Endothelial cell of umbilical vein (primary cell): ENCODE results near the gene VIPR2. TPM values are rescaled to one million over a fixed set of nuclear protein-coding genes. Genes with fewer than 3 reads are reported as not detected.

Source experiments
- BruUV-seq: library from RNA; stranded (reverse); fragments of 400-500 nt; replicated peaks from 2 replicates; lab custom pipeline; 2021; lab: Mats Ljungman, UMichigan
- CTCF ChIA-PET: fragments of 300-600, 350-600 bp; sonication (Branson Sonifier 250); formaldehyde crosslinking; loops from one replicate; lab custom pipeline; 2021; ENCODE audit warnings: antibody characterized with exemption, inconsistent platforms; lab: Charles Lee
- POLR2A ChIA-PET: fragments of 300-600, 350-600 bp; sonication (Branson Sonifier 250); formaldehyde crosslinking; loops from one replicate; lab custom pipeline; 2021; ENCODE audit warnings: antibody characterized with exemption, inconsistent platforms; lab: Charles Lee
- DNase-seq: peaks from one replicate; pipeline ENCODE4 v3.0.0-alpha.2; 2011; ENCODE audit warnings: low read depth, low spot score
- FAIRE-seq: peaks from 2 replicates; lab custom pipeline; 2011; peaks lifted over from hg19 to GRCh38; lab: Jason Lieb, UNC
- H2AFZ ChIP-seq: 2 replicates; pipeline ENCODE4 v1.6.0; 2012; ENCODE audit warnings: low read depth, low read length, control low read depth, inconsistent platforms
- H3K27ac ChIP-seq: 2 replicates; pipeline ENCODE4 v1.5.1; 2011; ENCODE audit warnings: low read depth, mild to moderate bottlenecking, control low read depth, low read length, moderate library complexity; ENCODE audit not compliant: insufficient read depth
- H3K27me3 ChIP-seq, 2 experiments: 2 replicates each; pipeline versions ENCODE4 v1.6.0 to v1.6.1; 2011; ENCODE audit warnings: low read length in 2 of 2, mixed read lengths in 1 of 2; ENCODE audit not compliant: control insufficient read depth in 2 of 2, insufficient read depth in 2 of 2
- H3K36me3 ChIP-seq, 2 experiments: 2 replicates in 1 of 2; 3 replicates in 1 of 2; pipeline ENCODE4 v1.5.1; 2011; ENCODE audit warnings: low read length in 2 of 2, mild to moderate bottlenecking in 1 of 2, moderate library complexity in 1 of 2; ENCODE audit not compliant: control insufficient read depth in 2 of 2, insufficient read depth in 2 of 2; ENCODE audit errors: extremely low read depth in 1 of 2
- H3K4me1 ChIP-seq: 3 replicates; pipeline ENCODE4 v1.5.1; 2011; ENCODE audit warnings: mild to moderate bottlenecking, low read length; ENCODE audit not compliant: control insufficient read depth, insufficient read depth; ENCODE audit errors: extremely low read depth
- H3K4me2 ChIP-seq: 2 replicates; pipeline ENCODE4 v1.6.1; 2011; ENCODE audit warnings: low read length, control low read depth, mixed read lengths; ENCODE audit not compliant: insufficient read depth
- H3K4me3 ChIP-seq, 3 experiments: fragments of 200-600 bp in 1 of 3; sonication (generic), shearing (Covaris generic) in 1 of 3; replicated peaks in 1 of 3; 2 replicates each; pipeline ENCODE4 v1.5.1; 2011 to 2016; ENCODE audit warnings: control low read depth in 3 of 3, low read length in 3 of 3, mild to moderate bottlenecking in 2 of 3, inconsistent platforms in 1 of 3, low read depth in 1 of 3, moderate library complexity in 1 of 3; ENCODE audit not compliant: insufficient read depth in 1 of 3
- H3K79me2 ChIP-seq: 2 replicates; pipeline ENCODE4 v1.6.0; 2012; ENCODE audit warnings: low read length, inconsistent platforms; ENCODE audit not compliant: control insufficient read depth, insufficient read depth
- H3K9ac ChIP-seq: replicated peaks from 2 replicates; pipeline ENCODE3; 2011; ENCODE audit warnings: low read length, control low read depth; ENCODE audit not compliant: insufficient read depth; ENCODE audit errors: extremely low read depth
- H3K9me1 ChIP-seq: replicated peaks from 3 replicates; pipeline ENCODE4 v1.6.0; 2011; ENCODE audit warnings: mild to moderate bottlenecking, low read length; ENCODE audit not compliant: control insufficient read depth, insufficient read depth; ENCODE audit errors: extremely low read depth
- H3K9me3 ChIP-seq: replicated peaks from 2 replicates; pipeline ENCODE4 v1.5.1; 2012; ENCODE audit warnings: low read length, inconsistent platforms; ENCODE audit not compliant: control insufficient read depth, insufficient read depth
- H4K20me1 ChIP-seq: replicated peaks from 2 replicates; pipeline ENCODE3; 2011; ENCODE audit warnings: mild to moderate bottlenecking, low read length; ENCODE audit not compliant: control insufficient read depth, insufficient read depth; ENCODE audit errors: extremely low read depth
- CTCF ChIP-seq, 2 donors: IDR thresholded peaks; 1 replicate in 1 of 2; 2 replicates in 1 of 2; pipeline ENCODE4 v1.5.1; 2011; ENCODE audit warnings: low read length in 2 of 2, mild to moderate bottlenecking in 2 of 2, moderate library complexity in 2 of 2, control low read depth in 1 of 2, inconsistent platforms in 1 of 2, low read depth in 1 of 2; ENCODE audit not compliant: insufficient read depth in 1 of 2; ENCODE audit errors: extremely low read depth in 1 of 2
- FOS ChIP-seq: IDR thresholded peaks from 2 replicates; pipeline ENCODE4 v1.6.1; 2011; ENCODE audit warnings: mild to moderate bottlenecking, low read length, moderate library complexity, borderline replicate concordance; ENCODE audit not compliant: insufficient read depth
- GATA2 ChIP-seq: IDR thresholded peaks from 2 replicates; pipeline ENCODE4 v1.7.0; 2011; ENCODE audit warnings: low read depth, mild to moderate bottlenecking, moderate library complexity, mixed read lengths, low read length; ENCODE audit not compliant: insufficient read length, insufficient read depth
- JUN ChIP-seq: IDR thresholded peaks from 2 replicates; pipeline ENCODE4 v1.6.1; 2011; ENCODE audit warnings: borderline replicate concordance, low read depth; ENCODE audit not compliant: insufficient read length, insufficient read depth
- MAX ChIP-seq: IDR thresholded peaks from 2 replicates; pipeline ENCODE4 v1.6.1; 2011; ENCODE audit not compliant: insufficient read depth, insufficient read length
- MYC ChIP-seq: IDR thresholded peaks from one replicate; pipeline ENCODE4 v1.6.1; 2011; ENCODE audit warnings: mild to moderate bottlenecking, low read depth, low read length
- POLR2AphosphoS5 ChIP-seq: IDR thresholded peaks from 2 replicates; pipeline ENCODE4 v1.6.1; 2012; ENCODE audit warnings: low read depth, mild to moderate bottlenecking, control low read depth, low read length, moderate library complexity; ENCODE audit not compliant: insufficient read depth
- dilution Hi-C: fragments of 300-500 bp; cut with MboI; formaldehyde crosslinking; loops from one replicate; pipeline ENCODE4 v1.15.0; 2019; ENCODE audit warnings: low sequenced_read_pairs; ENCODE audit not compliant: extremely low pct_ligation_motif_present
- intact Hi-C: fragments of 100-400 bp; cut with micrococcal nuclease; formaldehyde crosslinking; loops from one replicate; pipeline ENCODE4 v1.10.0; 2022
- polyA plus RNA-seq, 4 experiments: library from polyadenylated mRNA; depleted of rRNA in 3 of 4; stranded (reverse) in 3 of 4; unstranded in 1 of 4; fragments of >200 nt; gene quantifications; 2 replicates each; pipeline versions ENCODE4 v1.2.1 to v1.2.3, GENCODE V29; 2011 to 2012; ENCODE audit warnings: missing spikeins in 1 of 4
- total RNA-seq: library from RNA; stranded (reverse); gene quantifications from 2 replicates; pipeline ENCODE4 v1.2.3, GENCODE V29; 2021

VIPR2 gene
- total and polyA plus RNA-seq, 2 donors (not counting 3 experiments of a cell fraction or from before 2014, with no cell fraction given): not detected

GRCh38 chr7:159034394-159034793 lies 110.3 kb downstream of the VIPR2 start:
- Histone ChIP-seq H4K20me1 (no peaks in the 10 kb centered on the region), H3K4me3 (no peak overlapping the region), H3K27ac (no peak overlapping the region), H3K9me3 (no peaks in the 10 kb centered on the region), H2AFZ (no peak overlapping the region), H3K36me3 (no peaks in the 10 kb centered on the region), H3K4me2 (no peak overlapping the region), H3K79me2 (no peaks in the 10 kb centered on the region), H3K9me1 (no peaks in the 10 kb centered on the region), H3K27me3 (no peaks in the 10 kb centered on the region), H3K9ac (no peak overlapping the region), H3K4me1 (peaks cover 3% of the 10 kb centered on the region)
- dilution Hi-C loops: no loop called here
- TF ChIP-seq JUN (no peak), POLR2AphosphoS5 (no peak), MAX (no peak), FOS (no peak), CTCF (IDR thresholded peaks at IDR 0.05; ENCODE audit: extremely low read depth in 1 of 2, insufficient read depth in 1 of 2, low read depth in 1 of 2, low read length in 2 of 2) (no peak), GATA2 (no peak), MYC (no peak)
- ChIA-PET CTCF (no interaction called here), POLR2A (no interaction called here)
- FAIRE-seq (no peak), DNase-seq (no peak)
- intact Hi-C loops: no loop called here
- BruUV-seq: no TSS peak
